WTC11 (cell line): Measurements from ENCODE around the gene DCST2. TPM values are rescaled to one million over a fixed set of nuclear protein-coding genes. Genes with fewer than 3 reads are reported as not detected.

Source experiments
- ATAC-seq: fragments of 200-7000 bp; cut with Tn5 transposase; 2 replicates; pipeline ENCODE4 v1.10.0; 2021; ENCODE audit warnings: mild to moderate bottlenecking, moderate library complexity
- CTCF ChIA-PET: fragments of 300-600 bp; sonication (Branson Sonifier 250); formaldehyde crosslinking; loops from one replicate; lab custom pipeline; 2021; ENCODE audit warnings: antibody characterized with exemption; lab: Charles Lee
- POLR2A ChIA-PET: fragments of 350-600 bp; sonication (Branson Sonifier 250); formaldehyde crosslinking; loops from one replicate; lab custom pipeline; 2021; ENCODE audit warnings: antibody characterized with exemption; lab: Charles Lee
- DNase-seq: peaks from one replicate; pipeline ENCODE4 v3.0.0; 2021; ENCODE audit warnings: low spot score
- H3K27ac Mint-ChIP-seq: 2 replicates; pipeline ENCODE4 v1.8.0; 2021; ENCODE audit warnings: mixed read lengths
- H3K27me3 Mint-ChIP-seq: 2 replicates; pipeline ENCODE4 v1.8.0; 2021; ENCODE audit warnings: low read depth, mild to moderate bottlenecking, moderate library complexity, mixed read lengths
- H3K36me3 Mint-ChIP-seq: 2 replicates; pipeline ENCODE4 v1.8.0; 2021; ENCODE audit warnings: mixed read lengths
- H3K4me1 Mint-ChIP-seq: 2 replicates; pipeline ENCODE4 v1.8.0; 2022; ENCODE audit warnings: mixed read lengths
- H3K4me3 Mint-ChIP-seq: 2 replicates; pipeline ENCODE4 v1.8.0; 2021; ENCODE audit warnings: mild to moderate bottlenecking, moderate library complexity, mixed read lengths
- H3K9me3 Mint-ChIP-seq: 2 replicates; pipeline ENCODE4 v1.8.0; 2021; ENCODE audit warnings: mixed read lengths
- AFF4 ChIP-seq: sonication (generic); formaldehyde crosslinking; IDR thresholded peaks from 2 replicates; pipeline ENCODE4 v1.8.1; 2023; ENCODE audit warnings: mild to moderate bottlenecking, missing genetic modification reagents, borderline replicate concordance
- ARID4B ChIP-seq: sonication (generic); formaldehyde crosslinking; IDR thresholded peaks from 2 replicates; pipeline ENCODE4 v1.8.0; 2023; ENCODE audit warnings: missing genetic modification reagents, mild to moderate bottlenecking, borderline replicate concordance
- HMGXB4 ChIP-seq: sonication (generic); formaldehyde crosslinking; IDR thresholded peaks from 2 replicates; pipeline ENCODE4 v1.8.1; 2023; ENCODE audit warnings: mild to moderate bottlenecking, moderate library complexity, missing genetic modification reagents
- KAT7 ChIP-seq: sonication (generic); formaldehyde crosslinking; IDR thresholded peaks from 2 replicates; pipeline ENCODE4 v1.8.1; 2023; ENCODE audit warnings: missing genetic modification reagents, mild to moderate bottlenecking, borderline replicate concordance
- NFYB ChIP-seq: sonication (generic); formaldehyde crosslinking; conservative IDR thresholded peaks from 2 replicates; pipeline ENCODE4 v1.8.0; 2022; ENCODE audit warnings: low read depth, missing genetic modification reagents
- STAT6 ChIP-seq: sonication (generic); formaldehyde crosslinking; conservative IDR thresholded peaks from 2 replicates; pipeline ENCODE4 v1.8.1; 2023; ENCODE audit warnings: mild to moderate bottlenecking, low read depth, missing genetic modification reagents, moderate library complexity
- USF1 ChIP-seq: sonication (generic); formaldehyde crosslinking; IDR thresholded peaks from 2 replicates; pipeline ENCODE4 v1.8.0; 2022; ENCODE audit warnings: mild to moderate bottlenecking, missing genetic modification reagents
- ZBTB43 ChIP-seq: sonication (generic); formaldehyde crosslinking; IDR thresholded peaks from 2 replicates; pipeline ENCODE4 v1.8.1; 2023; ENCODE audit warnings: mild to moderate bottlenecking, missing genetic modification reagents
- ZNF121 ChIP-seq: sonication (generic); formaldehyde crosslinking; IDR thresholded peaks from 2 replicates; pipeline ENCODE4 v1.8.0; 2023; ENCODE audit warnings: missing genetic modification reagents
- ZNF138 ChIP-seq: sonication (generic); formaldehyde crosslinking; conservative IDR thresholded peaks from 2 replicates; pipeline ENCODE4 v1.8.1; 2022; ENCODE audit warnings: mild to moderate bottlenecking, moderate library complexity, missing genetic modification reagents
- ZNF317 ChIP-seq: sonication (generic); formaldehyde crosslinking; IDR thresholded peaks from 2 replicates; pipeline ENCODE4 v1.8.1; 2023; ENCODE audit warnings: low read depth, mild to moderate bottlenecking, moderate library complexity, missing genetic modification reagents, borderline replicate concordance
- ZNF423 ChIP-seq: fragments of 250-450 bp; sonication (Bioruptor Pico); IDR thresholded peaks from 2 replicates; pipeline ENCODE4 v2.1.2; 2022; ENCODE audit warnings: mild to moderate bottlenecking, moderate library complexity
- ZNF532 ChIP-seq: fragments of 250-450 bp; sonication (Bioruptor Pico); IDR thresholded peaks from 2 replicates; pipeline ENCODE4 v1.9.0; 2021; ENCODE audit warnings: mild to moderate bottlenecking, borderline replicate concordance
- total RNA-seq: library from RNA; stranded (reverse); gene quantifications from 3 replicates; pipeline ENCODE4 v1.2.3, GENCODE V29; 2021

Gene DCST2
- total RNA-seq, 1 experiment from 2014 or later, result 0.83 TPM

- POLR2A ChIA-PET, result interaction anchor here (1.0 to 1.6 kb wide), 7 partner anchors 8 to 86 kb away, joined by 3 to 10 read pairs (median 5); partner anchors contain the start of genes EFNA4 and LENEP
- peaks cover 33% of the 10 kb centered on the region for H3K4me1 Mint-ChIP-seq
- 0 out of 2 replicates have a peak, but pooled peaks have one; percentile 4 for TF ChIP-seq NFYB
- no peak for TF ChIP-seq ZNF138
- TF ChIP-seq ZNF121, result no peak
- TF ChIP-seq ZNF317 (CRISPR knock-in tag), result 0 out of 2 replicates have a peak, but pooled peaks have one; percentile 25
- TF ChIP-seq HMGXB4, result no peak
- no peak for TF ChIP-seq KAT7
- no peak for TF ChIP-seq USF1
- no peak for TF ChIP-seq AFF4 (CRISPR knock-in tag)
- TF ChIP-seq STAT6, result no peak
- TF ChIP-seq ZNF423 (CRISPR knock-in tag), result peak; percentile 53; the same call in 1 of the 2 replicates
- no peak for TF ChIP-seq ZNF532 (CRISPR knock-in tag)
- no peak for TF ChIP-seq ARID4B (CRISPR knock-in tag)
- no peak for TF ChIP-seq ZBTB43
Measured at GRCh38 chr1:155079487-155080311, 46.1 kb upstream of the DCST2 start.

More at GRCh38 chr1:155079487-155080311, 46.1 kb upstream of the DCST2 start:
- CTCF ChIA-PET, result interaction anchor here (0.8 to 7.7 kb wide), 20 partner anchors 9 to 144 kb away, joined by 3 to 109 read pairs (median 8); partner anchors contain the start of genes ADAM15, EFNA4, KRTCAP2 and PMVK
- DNase-seq (no peak), ATAC-seq (no peak)
- Mint-ChIP-seq H3K4me3 (peak overlapping the region; percentile 76), H3K27me3 (peaks cover 90% of the 10 kb centered on the region), H3K9me3 (no peaks in the 10 kb centered on the region), H3K36me3 (no peaks in the 10 kb centered on the region), H3K27ac (no peak overlapping the region)
